Stimulated activated memory B cell treated with anti-CD40 and anti-IgM and Interleukin-4, amounts not matched to agents 10 μg/mL and 1 μg/mL and 100 μg/mL, for 72 hours (primary cell): ENCODE results near the gene TFE3.

Experiments used
- ATAC-seq: fragments of 150-1000 bp; cut with Tn5 transposase; 2 replicates; pipeline ENCODE4 v1.10.0; 2021
- H3K27ac Mint-ChIP-seq: one replicate; pipeline ENCODE4 v1.8.0; 2022; ENCODE audit warnings: mild to moderate bottlenecking, mixed read lengths
- H3K27me3 Mint-ChIP-seq: one replicate; pipeline ENCODE4 v1.8.0; 2022; ENCODE audit warnings: mixed read lengths
- H3K36me3 Mint-ChIP-seq: one replicate; pipeline ENCODE4 v1.8.0; 2022; ENCODE audit warnings: mixed read lengths
- H3K4me1 Mint-ChIP-seq: one replicate; pipeline ENCODE4 v1.8.0; 2022; ENCODE audit warnings: mixed read lengths
- H3K4me3 Mint-ChIP-seq: one replicate; pipeline ENCODE4 v1.8.0; 2022; ENCODE audit warnings: mild to moderate bottlenecking, moderate library complexity, mixed read lengths
- H3K9me3 Mint-ChIP-seq: one replicate; pipeline ENCODE4 v1.8.0; 2022; ENCODE audit warnings: mixed read lengths

The TFE3 gene

GRCh38 chrX:49043220-49043986 is at the start of gene TFE3:
TFE3 (minus strand) TSS chrX:49043357; CDS start chrX:49043226, 131 bp downstream.
- Mint-ChIP-seq H3K27ac (peak within 1 kb of the TSS; percentile 89), H3K9me3 (no peaks in the 10 kb centered on the region), H3K36me3 (peaks cover 10% of the 10 kb centered on the region), H3K4me1 (peaks cover 36% of the 10 kb centered on the region), H3K4me3 (peak within 1 kb of the TSS; percentile 91), H3K27me3 (no peaks in the 10 kb centered on the region)
- peak; percentile 96 for ATAC-seq

GRCh38 chrX:49089553-49089952 is 46.4 kb upstream of the TFE3 start:
- Mint-ChIP-seq H3K27ac (no peak overlapping the region), H3K27me3 (no peaks in the 10 kb centered on the region), H3K9me3 (no peaks in the 10 kb centered on the region), H3K4me1 (no peaks in the 10 kb centered on the region), H3K4me3 (no peak overlapping the region), H3K36me3 (no peaks in the 10 kb centered on the region)
- ATAC-seq, result no peak

GRCh38 chrX:49082271-49082871 is 39.2 kb upstream of the TFE3 start:
- ATAC-seq, result no peak
- Mint-ChIP-seq H3K27ac (no peak overlapping the region), H3K27me3 (no peaks in the 10 kb centered on the region), H3K4me1 (peaks cover 13% of the 10 kb centered on the region), H3K36me3 (no peaks in the 10 kb centered on the region), H3K4me3 (no peak overlapping the region), H3K9me3 (no peaks in the 10 kb centered on the region)

- Mint-ChIP-seq H3K4me3 (peak within 1 kb of the TSS; percentile 86), H3K4me1 (peaks cover 13% of the 10 kb centered on the region), H3K27me3 (no peaks in the 10 kb centered on the region), H3K9me3 (no peaks in the 10 kb centered on the region), H3K27ac (peak within 1 kb of the TSS; percentile 96), H3K36me3 (peaks cover 8% of the 10 kb centered on the region)
- peak; percentile 85 for ATAC-seq
These were observed 36.6 kb upstream of the TFE3 start, which contains the start of gene WDR45 for GRCh38 chrX:49079489-49080428. WDR45 (minus strand) TSS chrX:49079887; CDS start chrX:49078095, 1,792 bp downstream.

GRCh38 chrX:49077941-49078340 is 34.8 kb upstream of the TFE3 start:
- Mint-ChIP-seq H3K4me3 (no peak overlapping the region), H3K9me3 (peaks cover 4% of the 10 kb centered on the region), H3K27me3 (no peaks in the 10 kb centered on the region), H3K4me1 (peaks cover 28% of the 10 kb centered on the region), H3K36me3 (peaks cover 16% of the 10 kb centered on the region), H3K27ac (no peak overlapping the region)
- ATAC-seq, result no peak

GRCh38 chrX:49075347-49075746 is 32.2 kb upstream of the TFE3 start:
- peaks cover 26% of the 10 kb centered on the region for H3K36me3 Mint-ChIP-seq
- H3K27me3 Mint-ChIP-seq, result no peaks in the 10 kb centered on the region
- H3K27ac Mint-ChIP-seq, result no peak overlapping the region
- no peak overlapping the region for H3K4me3 Mint-ChIP-seq
- peaks cover 7% of the 10 kb centered on the region for H3K9me3 Mint-ChIP-seq
- peaks cover 32% of the 10 kb centered on the region for H3K4me1 Mint-ChIP-seq
- ATAC-seq, result no peak

- H3K36me3 Mint-ChIP-seq, result peaks cover 26% of the 10 kb centered on the region
- H3K4me3 Mint-ChIP-seq, result peak within 1 kb of the TSS; percentile 86
- H3K9me3 Mint-ChIP-seq, result peaks cover 7% of the 10 kb centered on the region
- peaks cover 24% of the 10 kb centered on the region for H3K4me1 Mint-ChIP-seq
- ATAC-seq, result peak; percentile 96
- peak within 1 kb of the TSS; percentile 55 for H3K27ac Mint-ChIP-seq
- H3K27me3 Mint-ChIP-seq, result no peaks in the 10 kb centered on the region
These were observed 30.7 kb upstream of the TFE3 start, which contains the start of gene PRAF2 for GRCh38 chrX:49073601-49074575. PRAF2 (minus strand) TSS chrX:49074002; CDS start chrX:49073987, 15 bp downstream.

- peaks cover 19% of the 10 kb centered on the region for H3K4me1 Mint-ChIP-seq
- ATAC-seq, result no peak
- peaks cover 7% of the 10 kb centered on the region for H3K9me3 Mint-ChIP-seq
- peak overlapping the region; percentile 33 for H3K4me3 Mint-ChIP-seq
- H3K27me3 Mint-ChIP-seq, result no peaks in the 10 kb centered on the region
- H3K36me3 Mint-ChIP-seq, result peaks cover 26% of the 10 kb centered on the region
- peak overlapping the region; percentile 55 for H3K27ac Mint-ChIP-seq
These were observed 29.5 kb upstream of the TFE3 start for GRCh38 chrX:49072712-49073095.

GRCh38 chrX:49071877-49072711 is 28.9 kb upstream of the TFE3 start:
- no peak for ATAC-seq
- Mint-ChIP-seq H3K27me3 (no peaks in the 10 kb centered on the region), H3K4me3 (no peak overlapping the region), H3K36me3 (peaks cover 26% of the 10 kb centered on the region), H3K9me3 (peaks cover 7% of the 10 kb centered on the region), H3K4me1 (peaks cover 19% of the 10 kb centered on the region), H3K27ac (no peak overlapping the region)

- H3K9me3 Mint-ChIP-seq, result peaks cover 7% of the 10 kb centered on the region
- H3K4me1 Mint-ChIP-seq, result peaks cover 19% of the 10 kb centered on the region
- H3K27ac Mint-ChIP-seq, result no peak overlapping the region
- H3K36me3 Mint-ChIP-seq, result peaks cover 26% of the 10 kb centered on the region
- no peaks in the 10 kb centered on the region for H3K27me3 Mint-ChIP-seq
- no peak overlapping the region for H3K4me3 Mint-ChIP-seq
- ATAC-seq, result no peak
These were observed 27.8 kb upstream of the TFE3 start for GRCh38 chrX:49070988-49071387.

GRCh38 chrX:49069038-49069437 is 25.9 kb upstream of the TFE3 start:
- Mint-ChIP-seq H3K36me3 (peaks cover 18% of the 10 kb centered on the region), H3K4me1 (peaks cover 15% of the 10 kb centered on the region), H3K27me3 (no peaks in the 10 kb centered on the region), H3K4me3 (no peak overlapping the region), H3K27ac (no peak overlapping the region), H3K9me3 (peaks cover 7% of the 10 kb centered on the region)
- ATAC-seq, result no peak

- ATAC-seq, result peak; percentile 36
- Mint-ChIP-seq H3K9me3 (no peaks in the 10 kb centered on the region), H3K27ac (no peak overlapping the region), H3K27me3 (no peaks in the 10 kb centered on the region), H3K4me3 (no peak overlapping the region), H3K4me1 (no peaks in the 10 kb centered on the region), H3K36me3 (peaks cover 7% of the 10 kb centered on the region)
These were observed 24.3 kb upstream of the TFE3 start for GRCh38 chrX:49067285-49068120.

GRCh38 chrX:49066690-49067089 is 23.5 kb upstream of the TFE3 start:
- H3K4me3 Mint-ChIP-seq, result no peak overlapping the region
- H3K36me3 Mint-ChIP-seq, result peaks cover 9% of the 10 kb centered on the region
- H3K27ac Mint-ChIP-seq, result no peak overlapping the region
- no peaks in the 10 kb centered on the region for H3K4me1 Mint-ChIP-seq
- H3K9me3 Mint-ChIP-seq, result no peaks in the 10 kb centered on the region
- no peak for ATAC-seq
- no peaks in the 10 kb centered on the region for H3K27me3 Mint-ChIP-seq
